HUES6 (cell line): ENCODE measurements around the gene MARK2.

Source experiments
- H3K27ac ChIP-seq: 2 replicates; pipeline ENCODE4 v1.7.0; 2013; ENCODE audit warnings: low read depth, mild to moderate bottlenecking, low read length, inconsistent platforms
- H3K27me3 ChIP-seq: 2 replicates; pipeline ENCODE4 v1.6.1; 2013; ENCODE audit warnings: low read length; ENCODE audit not compliant: control insufficient read depth, insufficient read depth
- H3K36me3 ChIP-seq: 2 replicates; pipeline ENCODE4 v1.6.1; 2013; ENCODE audit warnings: low read length; ENCODE audit not compliant: control insufficient read depth, insufficient read depth
- H3K4me1 ChIP-seq: 2 replicates; pipeline ENCODE4 v1.6.1; 2013; ENCODE audit warnings: low read length; ENCODE audit not compliant: control insufficient read depth, insufficient read depth
- H3K4me3 ChIP-seq: 2 replicates; pipeline ENCODE4 v1.5.1; 2013; ENCODE audit warnings: low read depth, low read length
- H3K9ac ChIP-seq: one replicate; pipeline ENCODE4 v1.6.1; 2013; ENCODE audit warnings: mild to moderate bottlenecking, low read length
- H3K9me3 ChIP-seq: 2 replicates; pipeline ENCODE4 v1.6.1; 2013; ENCODE audit warnings: low read depth, low read length; ENCODE audit not compliant: control insufficient read depth, insufficient read depth

MARK2 gene

DNA sequence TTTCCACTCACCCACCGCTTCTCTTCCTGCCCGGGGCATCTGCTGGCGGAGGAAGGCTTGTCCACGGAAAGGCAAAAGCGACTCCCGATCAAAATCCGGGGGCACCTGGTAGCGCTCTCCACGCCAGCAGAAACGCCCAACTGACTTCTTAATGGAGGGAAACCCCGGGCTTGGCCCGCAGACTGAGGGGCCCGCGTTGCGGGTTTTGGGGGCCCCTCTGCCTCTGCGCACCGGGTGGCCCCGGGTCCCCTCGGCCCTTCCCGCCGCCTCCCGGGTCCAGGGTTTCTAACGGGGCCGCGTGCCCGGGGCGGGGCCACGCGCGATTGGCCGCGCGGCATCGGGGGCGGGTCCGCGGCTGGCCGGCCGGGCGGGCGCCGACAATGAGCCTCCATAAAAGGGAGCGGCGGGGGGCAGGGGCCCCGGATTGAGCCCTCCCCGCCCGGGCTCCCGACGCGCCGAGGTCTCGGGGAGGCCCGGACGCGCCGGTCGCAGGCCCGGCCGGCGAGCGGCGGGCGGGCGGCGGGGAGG is 25.8 kb upstream of the MARK2 start, which contains the start of gene SPINDOC:
Gene SPINDOC (plus strand): TSS at position 422 of the 528 bp plus-strand sequence. CDS start 231 bp downstream, outside the sequence.
- peak within 1 kb of the TSS; percentile 97 for H3K27ac ChIP-seq
- peaks cover 28% of the 10 kb centered on the region for H3K36me3 ChIP-seq
- H3K27me3 ChIP-seq = peaks cover 5% of the 10 kb centered on the region; the same call in 1 of the 2 replicates
- H3K4me1 ChIP-seq = peaks cover 26% of the 10 kb centered on the region
- H3K4me3 ChIP-seq = peak within 1 kb of the TSS; percentile 99
- H3K9ac ChIP-seq = peak within 1 kb of the TSS; percentile 99
- no peaks in the 10 kb centered on the region for H3K9me3 ChIP-seq

DNA sequence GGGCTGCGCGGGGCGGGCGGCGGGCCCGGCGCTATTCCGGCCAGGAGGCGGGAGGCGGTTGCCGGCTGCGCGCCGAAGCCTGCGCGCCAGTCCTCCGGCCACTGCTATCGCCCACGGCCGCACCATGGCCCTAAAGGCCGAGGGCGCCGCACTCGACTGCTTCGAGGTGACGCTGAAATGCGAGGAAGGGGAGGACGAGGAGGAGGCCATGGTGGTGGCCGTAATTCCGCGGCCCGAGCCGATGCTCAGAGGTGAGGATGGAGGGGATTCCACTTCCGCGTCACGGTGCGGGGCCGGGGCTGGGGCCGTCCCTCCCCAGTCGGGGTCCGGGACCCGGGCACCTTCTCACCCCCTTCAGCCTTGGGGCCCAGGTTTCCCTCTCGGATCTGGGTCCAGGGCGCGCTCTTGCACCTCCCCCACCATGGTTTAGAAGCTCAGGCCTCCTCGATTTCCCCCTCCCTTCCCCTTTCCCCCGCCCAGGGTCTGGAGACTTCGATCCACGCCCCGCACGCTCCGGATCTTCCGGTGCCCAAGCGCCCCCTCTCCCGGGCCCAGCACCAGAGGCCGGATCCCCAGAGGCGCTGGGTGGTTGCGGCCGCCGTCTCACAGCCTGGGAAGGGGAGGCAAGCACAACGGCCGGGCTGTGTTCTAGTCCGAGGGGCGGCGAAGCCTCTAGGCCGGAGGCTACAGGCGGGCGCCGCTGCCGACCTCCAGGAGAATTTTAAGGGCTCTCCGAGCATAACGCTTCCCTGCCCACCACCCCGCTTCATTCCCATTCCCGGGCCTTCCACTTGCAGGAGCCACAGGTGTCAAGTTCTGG is 25.1 kb upstream of the MARK2 start:
- Histone ChIP-seq H3K4me1 (peaks cover 26% of the 10 kb centered on the region), H3K36me3 (peaks cover 35% of the 10 kb centered on the region), H3K9ac (peak overlapping the region; percentile 99), H3K27ac (peak overlapping the region; percentile 97), H3K27me3 (peaks cover 5% of the 10 kb centered on the region; the same call in 1 of the 2 replicates), H3K9me3 (no peaks in the 10 kb centered on the region), H3K4me3 (peak overlapping the region; percentile 99)

DNA sequence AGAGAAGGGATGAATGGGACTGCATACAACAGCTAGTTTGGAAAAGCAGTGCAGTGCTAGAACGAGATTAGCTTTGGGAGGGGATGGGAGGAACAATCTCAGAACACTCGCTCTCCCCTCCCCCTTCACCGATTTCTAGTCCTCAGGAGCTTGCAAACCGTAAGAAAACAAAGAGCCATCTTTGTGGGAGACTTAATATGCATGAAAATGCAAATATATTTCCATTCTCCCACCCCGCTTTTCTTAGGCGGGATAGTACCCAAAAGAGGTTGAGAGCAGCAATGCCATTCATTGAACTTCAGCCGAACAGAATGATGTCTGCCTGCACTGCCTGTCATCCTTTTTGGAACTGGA is 24.6 kb upstream of the MARK2 start:
- H3K27ac ChIP-seq = peak overlapping the region; percentile 97; the same call in 1 of the 2 replicates
- peaks cover 5% of the 10 kb centered on the region; the same call in 1 of the 2 replicates for H3K27me3 ChIP-seq
- peaks cover 26% of the 10 kb centered on the region for H3K4me1 ChIP-seq
- peak overlapping the region; percentile 99 for H3K4me3 ChIP-seq
- peak overlapping the region; percentile 99 for H3K9ac ChIP-seq
- peaks cover 41% of the 10 kb centered on the region for H3K36me3 ChIP-seq
- no peaks in the 10 kb centered on the region for H3K9me3 ChIP-seq

DNA sequence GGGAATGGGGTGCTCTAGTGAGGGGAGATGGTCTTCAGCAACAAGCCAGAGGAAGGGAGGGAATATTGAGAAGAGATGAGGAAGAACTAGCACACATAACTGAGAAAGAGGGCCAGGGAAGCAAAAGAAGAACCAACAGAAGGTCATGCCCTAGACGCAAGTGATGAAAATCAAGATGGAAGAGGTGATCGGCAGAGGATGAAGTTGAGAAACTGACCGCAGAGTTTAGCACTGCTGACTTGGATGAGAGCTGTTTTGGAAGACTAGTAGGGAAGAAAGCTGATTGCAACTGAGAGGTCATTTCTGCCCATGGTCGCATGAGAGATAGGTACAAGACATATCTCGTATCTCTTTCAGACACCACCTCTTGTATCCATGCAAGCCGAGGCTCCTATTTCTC is 22.7 kb upstream of the MARK2 start:
- H3K27ac ChIP-seq = no peak overlapping the region
- peaks cover 55% of the 10 kb centered on the region for H3K36me3 ChIP-seq
- H3K9ac ChIP-seq = no peak overlapping the region
- H3K27me3 ChIP-seq = peaks cover 5% of the 10 kb centered on the region; the same call in 1 of the 2 replicates
- H3K4me3 ChIP-seq = no peak overlapping the region
- H3K9me3 ChIP-seq = no peaks in the 10 kb centered on the region
- peaks cover 24% of the 10 kb centered on the region for H3K4me1 ChIP-seq

DNA sequence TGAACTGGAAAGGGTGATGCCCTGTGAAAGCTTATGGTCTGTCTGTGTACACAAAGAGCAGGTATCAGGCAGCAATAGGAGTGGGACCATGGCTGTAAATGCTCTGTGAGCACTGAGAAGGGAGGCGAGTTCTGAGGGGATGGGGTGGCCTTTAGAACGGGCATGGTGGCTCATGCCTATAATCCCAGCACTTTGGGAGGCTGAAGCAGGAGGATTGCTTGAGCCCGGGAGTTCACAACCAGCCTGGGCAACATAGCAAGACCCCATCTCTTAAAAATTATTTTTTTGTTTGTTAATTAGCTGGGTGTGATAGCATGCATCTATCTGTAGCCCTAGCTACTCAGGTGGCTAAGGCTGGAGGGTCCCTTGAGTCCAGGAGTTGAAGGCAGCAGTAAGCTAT is 22.2 kb upstream of the MARK2 start:
- H3K36me3 ChIP-seq = peaks cover 61% of the 10 kb centered on the region
- no peaks in the 10 kb centered on the region for H3K9me3 ChIP-seq
- H3K9ac ChIP-seq = no peak overlapping the region
- H3K27me3 ChIP-seq = peaks cover 5% of the 10 kb centered on the region; the same call in 1 of the 2 replicates
- H3K27ac ChIP-seq = no peak overlapping the region
- peaks cover 18% of the 10 kb centered on the region for H3K4me1 ChIP-seq
- H3K4me3 ChIP-seq = no peak overlapping the region

DNA sequence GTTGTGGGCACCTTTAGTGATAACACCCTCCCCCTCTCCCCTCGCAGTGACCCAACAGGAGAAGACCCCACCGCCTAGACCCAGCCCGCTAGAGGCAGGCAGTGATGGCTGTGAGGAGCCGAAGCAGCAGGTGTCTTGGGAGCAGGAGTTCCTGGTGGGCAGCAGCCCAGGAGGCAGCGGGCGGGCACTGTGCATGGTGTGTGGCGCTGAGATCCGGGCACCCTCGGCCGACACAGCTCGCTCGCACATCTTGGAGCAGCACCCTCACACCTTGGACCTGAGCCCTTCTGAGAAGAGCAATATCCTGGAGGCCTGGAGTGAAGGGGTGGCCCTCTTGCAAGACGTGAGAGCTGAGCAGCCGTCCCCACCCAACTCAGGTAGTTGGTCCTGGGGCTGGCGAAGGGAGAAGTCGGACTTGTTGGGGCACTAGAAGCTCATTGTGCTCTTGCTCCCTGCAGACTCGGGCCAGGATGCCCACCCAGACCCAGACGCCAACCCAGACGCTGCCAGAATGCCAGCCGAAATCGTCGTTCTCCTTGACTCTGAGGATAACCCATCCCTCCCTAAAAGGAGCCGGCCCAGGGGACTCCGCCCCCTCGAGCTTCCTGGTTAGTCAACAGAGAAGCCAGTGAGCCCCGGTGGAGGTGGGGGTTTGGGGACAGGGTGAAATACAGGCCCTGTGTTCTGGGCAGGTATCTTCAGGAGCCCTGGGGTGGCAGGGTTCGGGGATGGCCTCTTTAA is 21.0 kb upstream of the MARK2 start:
- Histone ChIP-seq H3K4me3 (no peak overlapping the region), H3K4me1 (peaks cover 12% of the 10 kb centered on the region; the same call in 1 of the 2 replicates), H3K9ac (no peak overlapping the region), H3K9me3 (no peaks in the 10 kb centered on the region), H3K36me3 (peaks cover 72% of the 10 kb centered on the region), H3K27ac (no peak overlapping the region), H3K27me3 (no peaks in the 10 kb centered on the region)

DNA sequence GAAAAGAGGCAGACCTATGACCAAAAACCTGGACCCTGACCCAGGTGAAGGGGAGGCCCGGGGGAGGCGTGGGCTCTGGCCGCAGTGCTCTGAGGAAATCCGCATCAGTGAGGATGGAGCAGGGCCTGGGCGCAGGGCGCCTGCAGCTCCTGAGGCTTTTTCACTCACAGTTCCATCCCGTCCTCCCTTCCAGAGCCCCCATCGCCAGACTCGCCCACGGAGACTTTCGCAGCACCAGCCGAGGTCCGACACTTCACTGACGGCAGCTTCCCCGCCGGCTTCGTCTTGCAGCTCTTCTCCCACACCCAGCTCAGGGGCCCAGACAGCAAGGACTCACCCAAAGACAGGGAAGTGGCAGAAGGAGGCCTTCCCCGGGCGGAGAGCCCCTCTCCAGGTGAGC is 20.3 kb upstream of the MARK2 start:
- Histone ChIP-seq H3K36me3 (peaks cover 78% of the 10 kb centered on the region), H3K4me1 (peaks cover 12% of the 10 kb centered on the region; the same call in 1 of the 2 replicates), H3K9ac (no peak overlapping the region)

DNA sequence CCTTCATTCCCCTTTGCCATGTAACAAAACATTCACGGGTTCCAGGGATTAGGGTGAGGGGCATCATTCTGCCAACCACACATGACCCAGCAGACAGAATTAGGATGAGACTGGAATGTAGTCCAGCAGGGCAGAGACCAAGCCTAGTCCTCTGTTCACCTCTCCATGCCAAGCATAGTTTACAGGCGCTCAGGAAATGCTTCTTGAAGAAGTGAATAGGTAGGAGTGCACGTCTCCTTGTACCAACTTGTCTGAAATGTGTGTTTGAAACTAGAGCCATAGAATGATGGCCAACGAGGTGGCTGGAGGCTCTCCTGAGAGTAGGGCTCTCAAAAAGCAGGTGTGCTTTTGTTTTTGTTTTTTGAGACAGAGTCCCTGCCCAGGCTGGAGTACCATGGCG is 17.5 kb upstream of the MARK2 start:
- H3K27me3 ChIP-seq = no peaks in the 10 kb centered on the region
- no peak overlapping the region for H3K4me3 ChIP-seq
- H3K27ac ChIP-seq = no peak overlapping the region
- no peaks in the 10 kb centered on the region for H3K4me1 ChIP-seq
- H3K9me3 ChIP-seq = no peaks in the 10 kb centered on the region
- H3K9ac ChIP-seq = no peak overlapping the region
- H3K36me3 ChIP-seq = peaks cover 90% of the 10 kb centered on the region

More for the DNA sequence above, 20.3 kb upstream of the MARK2 start:
- Histone ChIP-seq H3K27me3 (no peaks in the 10 kb centered on the region), H3K9me3 (no peaks in the 10 kb centered on the region), H3K27ac (no peak overlapping the region), H3K4me3 (no peak overlapping the region)

DNA sequence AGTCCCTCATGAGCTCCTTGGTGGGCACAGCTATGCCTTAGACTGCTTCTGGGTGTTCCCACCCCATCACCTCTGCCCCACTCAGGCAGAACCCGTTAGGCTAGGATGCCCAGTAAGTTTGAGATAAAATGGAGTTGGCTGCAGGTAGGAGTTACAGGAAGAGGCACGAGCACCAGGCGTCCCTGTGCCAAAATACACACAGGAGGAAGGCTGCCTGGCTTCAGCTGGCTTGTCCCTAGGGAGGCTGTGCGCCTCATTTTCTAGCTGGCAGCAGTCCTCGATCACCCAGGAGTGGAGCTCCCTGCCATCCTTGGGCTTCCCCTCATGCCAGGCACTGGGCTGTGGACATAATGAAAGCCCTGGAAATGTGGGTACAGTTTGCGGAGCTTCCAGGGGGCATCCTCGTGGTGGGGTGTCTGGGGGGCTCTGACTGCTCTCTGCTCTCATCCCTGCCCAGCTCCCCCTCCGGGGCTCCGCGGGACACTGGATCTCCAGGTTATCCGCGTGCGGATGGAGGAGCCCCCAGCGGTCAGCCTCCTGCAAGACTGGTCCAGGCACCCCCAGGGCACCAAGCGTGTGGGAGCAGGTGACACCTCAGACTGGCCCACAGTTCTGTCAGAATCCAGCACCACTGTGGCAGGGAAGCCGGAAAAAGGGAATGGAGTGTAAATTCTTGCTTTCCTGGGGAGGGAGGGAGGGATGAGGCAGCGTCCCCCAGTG is 12.3 kb upstream of the MARK2 start:
- H3K9me3 ChIP-seq = no peaks in the 10 kb centered on the region
- H3K9ac ChIP-seq = no peak overlapping the region
- H3K4me3 ChIP-seq = no peak overlapping the region
- H3K27ac ChIP-seq = no peak overlapping the region
- H3K36me3 ChIP-seq = peaks cover 57% of the 10 kb centered on the region
- peaks cover 8% of the 10 kb centered on the region for H3K4me1 ChIP-seq
- no peaks in the 10 kb centered on the region for H3K27me3 ChIP-seq

DNA sequence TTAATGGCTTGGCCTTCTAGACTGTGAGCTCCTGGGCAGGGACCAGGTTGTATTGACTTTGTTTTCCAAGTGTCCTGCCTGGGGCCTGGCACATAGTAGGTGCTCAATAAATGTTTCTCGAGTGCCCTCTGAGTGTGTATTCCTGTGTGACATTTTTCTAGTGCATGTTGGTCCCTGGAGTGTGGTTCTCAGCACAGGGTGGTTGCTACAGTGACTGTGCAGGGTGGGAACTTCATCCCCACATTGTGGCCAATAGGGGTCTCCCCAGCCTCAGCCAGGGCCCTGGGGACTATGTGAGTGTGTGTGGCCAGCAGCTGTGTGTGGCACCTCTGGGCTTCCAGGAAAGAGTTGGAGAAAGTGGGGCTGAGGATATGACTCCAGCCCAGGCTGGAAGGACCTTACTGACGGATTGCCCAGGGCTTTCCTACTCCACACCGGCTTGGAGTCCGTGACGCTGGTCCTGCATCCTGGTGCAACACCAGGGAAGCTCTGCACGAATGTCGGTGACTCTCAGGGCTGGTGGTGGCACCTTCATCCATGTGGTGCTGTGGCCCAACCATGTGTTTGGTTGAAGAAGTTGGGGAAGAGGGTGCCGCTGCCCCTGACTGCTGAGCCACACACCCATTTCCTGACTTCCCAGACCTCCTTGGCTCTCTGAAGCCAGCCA is 9.0 kb upstream of the MARK2 start:
- no peak overlapping the region for H3K27ac ChIP-seq
- no peaks in the 10 kb centered on the region for H3K27me3 ChIP-seq
- no peak overlapping the region for H3K4me3 ChIP-seq
- peaks cover 27% of the 10 kb centered on the region for H3K36me3 ChIP-seq
- no peak overlapping the region for H3K9ac ChIP-seq
- peaks cover 17% of the 10 kb centered on the region for H3K4me1 ChIP-seq
- H3K9me3 ChIP-seq = no peaks in the 10 kb centered on the region
